ENCODE results near the gene ALK. TPM values are rescaled to one million over a fixed set of nuclear protein-coding genes. Genes with fewer than 3 reads are reported as not detected.

Gene ALK
- total RNA-seq, 2 donors from 2014 or later: 0.05 TPM; not detected in 1

GRCh38 chr2:29787473-29788465, 133.6 kb downstream of the ALK start:
- DNase-seq (ENCODE audit: low spot score in 2 of 2) (no peak), ATAC-seq (no peak)
- Mint-ChIP-seq H3K9me3 (no peaks in the 10 kb centered on the region), H3K36me3 (no peaks in the 10 kb centered on the region), H3K27ac (no peak overlapping the region)

- no peaks in the 10 kb centered on the region for H3K9me3 Mint-ChIP-seq
- H3K36me3 Mint-ChIP-seq: no peaks in the 10 kb centered on the region
- no peak overlapping the region for H3K27ac Mint-ChIP-seq
- DNase-seq (ENCODE audit: low spot score in 2 of 2): no peak
- no peak for ATAC-seq
Measured at GRCh38 chr2:29786361-29786760, 135.0 kb downstream of the ALK start.

- H3K9me3 Mint-ChIP-seq: no peaks in the 10 kb centered on the region
- no peak for ATAC-seq
- no peaks in the 10 kb centered on the region for H3K36me3 Mint-ChIP-seq
- no peak overlapping the region for H3K27ac Mint-ChIP-seq
- no peak for DNase-seq (ENCODE audit: low spot score in 2 of 2)
Measured at GRCh38 chr2:29783666-29784065, 137.7 kb downstream of the ALK start.

- H3K9me3 Mint-ChIP-seq: no peaks in the 10 kb centered on the region
- DNase-seq (ENCODE audit: low spot score in 2 of 2) (no peak), ATAC-seq (no peak)
Measured at GRCh38 chr2:29782549-29783458, 138.6 kb downstream of the ALK start.

GRCh38 chr2:29782087-29782486, 139.3 kb downstream of the ALK start:
- H3K27ac Mint-ChIP-seq: no peak overlapping the region
- no peaks in the 10 kb centered on the region for H3K9me3 Mint-ChIP-seq
- ATAC-seq (no peak), DNase-seq (ENCODE audit: low spot score in 2 of 2) (no peak)
- no peaks in the 10 kb centered on the region for H3K36me3 Mint-ChIP-seq

More at GRCh38 chr2:29782549-29783458, 138.6 kb downstream of the ALK start:
- no peaks in the 10 kb centered on the region for H3K36me3 Mint-ChIP-seq
- H3K27ac Mint-ChIP-seq: no peak overlapping the region

- ATAC-seq: no peak
- H3K36me3 Mint-ChIP-seq: no peaks in the 10 kb centered on the region
- no peak overlapping the region for H3K27ac Mint-ChIP-seq
- no peak for DNase-seq (ENCODE audit: low spot score in 2 of 2)
- no peaks in the 10 kb centered on the region for H3K9me3 Mint-ChIP-seq
Measured at GRCh38 chr2:29780906-29781305, 140.5 kb downstream of the ALK start.

GRCh38 chr2:29777161-29777560, 144.2 kb downstream of the ALK start:
- H3K27ac Mint-ChIP-seq: no peak overlapping the region
- no peaks in the 10 kb centered on the region for H3K36me3 Mint-ChIP-seq
- ATAC-seq: no peak
- H3K9me3 Mint-ChIP-seq: no peaks in the 10 kb centered on the region
- DNase-seq (ENCODE audit: low spot score in 2 of 2): no peak

GRCh38 chr2:29776406-29776805, 145.0 kb downstream of the ALK start:
- no peaks in the 10 kb centered on the region for H3K36me3 Mint-ChIP-seq
- no peak for DNase-seq (ENCODE audit: low spot score in 2 of 2)
- no peak for ATAC-seq
- H3K27ac Mint-ChIP-seq: no peak overlapping the region
- no peaks in the 10 kb centered on the region for H3K9me3 Mint-ChIP-seq

GRCh38 chr2:29775937-29776336, 145.4 kb downstream of the ALK start:
- H3K9me3 Mint-ChIP-seq: no peaks in the 10 kb centered on the region
- H3K27ac Mint-ChIP-seq: no peak overlapping the region
- DNase-seq (ENCODE audit: low spot score in 2 of 2) (no peak), ATAC-seq (no peak)
- H3K36me3 Mint-ChIP-seq: no peaks in the 10 kb centered on the region

GRCh38 chr2:29774624-29775023, 146.8 kb downstream of the ALK start:
- ATAC-seq: no peak
- Mint-ChIP-seq H3K9me3 (no peaks in the 10 kb centered on the region), H3K36me3 (no peaks in the 10 kb centered on the region), H3K27ac (no peak overlapping the region)
- no peak for DNase-seq (ENCODE audit: low spot score in 2 of 2)

GRCh38 chr2:29770846-29771245, 150.5 kb downstream of the ALK start:
- ATAC-seq: no peak
- DNase-seq (ENCODE audit: low spot score in 2 of 2): no peak
- H3K27ac Mint-ChIP-seq: no peak overlapping the region
- no peaks in the 10 kb centered on the region for H3K36me3 Mint-ChIP-seq
- H3K9me3 Mint-ChIP-seq: no peaks in the 10 kb centered on the region

- ATAC-seq: no peak
- no peaks in the 10 kb centered on the region for H3K36me3 Mint-ChIP-seq
- DNase-seq (ENCODE audit: low spot score in 2 of 2): no peak
- no peaks in the 10 kb centered on the region for H3K9me3 Mint-ChIP-seq
- no peak overlapping the region for H3K27ac Mint-ChIP-seq
Measured at GRCh38 chr2:29769847-29770246, 151.5 kb downstream of the ALK start.

GRCh38 chr2:29767606-29768335, 153.6 kb downstream of the ALK start:
- DNase-seq (ENCODE audit: low spot score in 2 of 2) (no peak), ATAC-seq (no peak)
- Mint-ChIP-seq H3K27ac (no peak overlapping the region), H3K36me3 (no peaks in the 10 kb centered on the region), H3K9me3 (no peaks in the 10 kb centered on the region)

- Mint-ChIP-seq H3K27ac (no peak overlapping the region), H3K36me3 (no peaks in the 10 kb centered on the region), H3K9me3 (no peaks in the 10 kb centered on the region)
- DNase-seq (ENCODE audit: low spot score in 2 of 2): no peak
- ATAC-seq: no peak
Measured at GRCh38 chr2:29766191-29766590, 155.2 kb downstream of the ALK start.

- H3K9me3 Mint-ChIP-seq: no peaks in the 10 kb centered on the region
- no peaks in the 10 kb centered on the region for H3K36me3 Mint-ChIP-seq
- ATAC-seq (no peak), DNase-seq (ENCODE audit: low spot score in 2 of 2) (no peak)
- no peak overlapping the region for H3K27ac Mint-ChIP-seq
Measured at GRCh38 chr2:29765721-29766120, 155.7 kb downstream of the ALK start.

- DNase-seq (ENCODE audit: low spot score in 2 of 2): no peak
- H3K27ac Mint-ChIP-seq: no peak overlapping the region
Measured at GRCh38 chr2:29763371-29763770, 158.0 kb downstream of the ALK start.

GRCh38 chr2:29762239-29762638, 159.1 kb downstream of the ALK start:
- Mint-ChIP-seq H3K36me3 (no peaks in the 10 kb centered on the region), H3K9me3 (no peaks in the 10 kb centered on the region), H3K27ac (no peak overlapping the region)
- no peak for DNase-seq (ENCODE audit: low spot score in 2 of 2)
- no peak for ATAC-seq

More at GRCh38 chr2:29763371-29763770, 158.0 kb downstream of the ALK start:
- Mint-ChIP-seq H3K36me3 (no peaks in the 10 kb centered on the region), H3K9me3 (no peaks in the 10 kb centered on the region)
- ATAC-seq: no peak
